GM06990 (cell line): ENCODE results near the gene LRCH1.

Experiments
- DNase-seq: peaks from one replicate; pipeline ENCODE4 v3.0.0-alpha.2; 2011; ENCODE audit not compliant: insufficient read length; ENCODE audit errors: extremely low read depth
- H3K27me3 ChIP-seq: replicated peaks from 2 replicates; pipeline ENCODE4 v1.6.0; 2011; ENCODE audit warnings: low read length; ENCODE audit not compliant: control insufficient read depth, insufficient read depth
- H3K36me3 ChIP-seq: 2 replicates; pipeline ENCODE4 v1.5.1; 2011; ENCODE audit warnings: low read length; ENCODE audit not compliant: control insufficient read depth, insufficient read depth
- H3K4me3 ChIP-seq: replicated peaks from 2 replicates; pipeline ENCODE4 v1.5.1; 2011; ENCODE audit warnings: low read depth, mild to moderate bottlenecking, control low read depth, low read length
- CTCF ChIP-seq: IDR thresholded peaks from 2 replicates; pipeline ENCODE4 v1.5.1; 2011; ENCODE audit warnings: low read length, control low read depth, mild to moderate bottlenecking, inconsistent platforms; ENCODE audit not compliant: insufficient read depth, poor library complexity, severe bottlenecking

Gene LRCH1

GRCh38 chr13:46726347-46726746 lies 173.4 kb downstream of the LRCH1 start:
- no peaks in the 10 kb centered on the region for H3K27me3 ChIP-seq
- no peak overlapping the region for H3K4me3 ChIP-seq
- no peak for TF ChIP-seq CTCF
- DNase-seq: no peak
- H3K36me3 ChIP-seq: peaks cover 19% of the 10 kb centered on the region

GRCh38 chr13:46728777-46729176 lies 175.8 kb downstream of the LRCH1 start:
- Histone ChIP-seq H3K36me3 (peaks cover 23% of the 10 kb centered on the region), H3K27me3 (no peaks in the 10 kb centered on the region), H3K4me3 (no peak overlapping the region)
- peak; percentile 19 for DNase-seq
- TF ChIP-seq CTCF: peak; percentile 17

GRCh38 chr13:46731535-46731934 lies 178.6 kb downstream of the LRCH1 start:
- Histone ChIP-seq H3K4me3 (no peak overlapping the region), H3K36me3 (peaks cover 19% of the 10 kb centered on the region), H3K27me3 (no peaks in the 10 kb centered on the region)
- no peak for DNase-seq
- TF ChIP-seq CTCF: no peak

- Histone ChIP-seq H3K27me3 (no peaks in the 10 kb centered on the region), H3K36me3 (peaks cover 8% of the 10 kb centered on the region), H3K4me3 (no peak overlapping the region)
- DNase-seq: no peak
- TF ChIP-seq CTCF: no peak
Measured at GRCh38 chr13:46735425-46735824, 182.5 kb downstream of the LRCH1 start.

- no peak for DNase-seq
- TF ChIP-seq CTCF: no peak
- H3K27me3 ChIP-seq: no peaks in the 10 kb centered on the region
- no peak overlapping the region for H3K4me3 ChIP-seq
- peaks cover 9% of the 10 kb centered on the region for H3K36me3 ChIP-seq
Measured at GRCh38 chr13:46736541-46737310, 183.8 kb downstream of the LRCH1 start.
